ENCODE measurements around the gene SETD1A. TPM values are rescaled to one million over a fixed set of nuclear protein-coding genes. Genes with fewer than 3 reads are reported as not detected.

SETD1A gene
- total RNA-seq, 1 experiment from 2014 or later: 4.3 TPM

DNA sequence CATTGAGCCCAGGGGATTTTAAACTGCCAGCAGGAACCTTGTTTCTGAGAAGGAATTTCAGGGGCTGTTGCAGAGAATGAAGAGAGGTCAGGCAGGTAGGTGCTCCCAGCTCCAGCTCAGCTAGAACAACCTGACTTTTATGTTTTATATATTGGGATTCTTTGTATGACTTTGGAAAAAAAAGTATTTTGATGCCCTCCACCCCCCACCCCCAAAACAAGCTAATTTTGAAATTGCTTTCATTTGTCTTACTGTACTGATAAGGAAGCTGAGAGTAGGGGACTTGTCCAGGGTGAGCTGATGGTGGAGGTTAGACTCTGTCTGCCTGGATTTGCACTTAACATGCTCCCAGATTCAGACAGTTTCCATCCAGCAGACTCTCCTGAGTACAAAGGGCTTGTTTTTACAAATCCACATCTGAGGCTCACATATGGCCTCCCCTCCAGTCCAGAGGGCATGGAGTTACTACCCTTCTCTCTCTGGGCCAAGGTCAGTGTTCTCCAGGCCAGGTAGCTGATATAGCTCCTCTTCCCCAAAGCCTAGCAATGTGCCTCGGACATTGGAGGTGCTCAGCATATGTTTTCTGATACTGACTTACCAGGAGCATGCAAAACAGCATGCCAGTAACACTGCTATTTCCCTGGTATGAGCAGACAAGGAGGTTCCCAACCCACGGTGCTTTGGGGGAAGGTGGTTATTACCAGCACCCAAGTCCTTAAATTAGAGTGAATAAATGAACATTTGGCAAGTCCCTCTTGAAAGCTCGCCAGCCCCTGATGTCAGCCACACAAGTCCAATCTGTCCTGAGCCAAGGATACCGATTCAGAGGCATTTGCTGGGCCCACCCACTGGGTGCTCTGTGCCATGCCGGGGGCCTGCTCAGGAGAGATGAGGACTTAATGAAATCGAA is 41.6 kb downstream of the SETD1A start:
- Histone ChIP-seq H3K27me3 (ENCODE audit: low read length) (no peaks in the 10 kb centered on the region), H3K36me3 (ENCODE audit: insufficient read depth, low read length) (no peaks in the 10 kb centered on the region), H3K9me3 (ENCODE audit: low read length) (no peaks in the 10 kb centered on the region), H3K4me1 (ENCODE audit: low read length) (peaks cover 16% of the 10 kb centered on the region), H3K27ac (ENCODE audit: low read length) (no peak overlapping the region), H4K20me1 (ENCODE audit: insufficient read depth, low read depth, low read length) (no peaks in the 10 kb centered on the region), H2AFZ (ENCODE audit: low read length) (no peak overlapping the region), H3K4me2 (ENCODE audit: low read depth, low read length, poor library complexity, severe bottlenecking) (no peak overlapping the region), H3K9me2 (replicated peaks; ENCODE audit: insufficient read depth, low read length) (no peaks in the 10 kb centered on the region), H3K4me3 (ENCODE audit: low read length) (no peak overlapping the region), H3K79me2 (ENCODE audit: low read length) (no peaks in the 10 kb centered on the region), H3K9ac (ENCODE audit: low read length) (no peak overlapping the region)
- DNase-seq: no peak

DNA sequence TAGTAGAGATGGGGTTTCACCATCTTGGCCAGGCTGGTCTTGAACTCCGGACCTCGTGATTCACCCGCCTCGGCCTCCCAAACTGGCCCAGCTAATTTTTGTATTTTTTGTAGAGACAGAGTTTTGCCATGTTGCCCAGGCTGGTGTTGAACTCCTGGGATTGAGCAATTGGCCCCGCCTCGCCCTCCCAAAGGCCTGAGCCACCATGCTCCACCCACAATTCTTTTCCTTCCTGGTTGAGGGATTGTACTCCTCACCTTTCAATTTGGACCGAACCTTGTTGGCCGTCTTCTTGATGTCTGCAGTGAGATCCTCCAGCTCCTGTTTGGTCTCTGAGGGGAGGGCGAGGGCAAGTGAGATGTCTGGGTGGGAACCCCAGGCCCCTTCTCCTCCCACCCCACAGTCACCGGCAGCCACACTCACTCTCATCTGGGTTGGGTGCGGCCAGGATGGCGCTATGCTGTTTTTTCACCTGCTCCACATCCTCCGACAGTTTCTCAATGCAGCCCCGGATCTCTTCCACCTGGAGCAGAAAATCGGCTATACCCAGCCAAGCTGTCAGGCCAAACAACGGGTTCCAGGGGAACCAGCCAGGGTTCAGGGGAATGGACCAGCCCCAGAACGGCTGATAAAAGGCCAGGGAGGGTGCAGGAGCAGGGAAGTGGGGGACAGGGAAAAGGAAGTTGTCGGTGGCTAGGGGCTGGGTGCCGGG is 43.3 kb downstream of the SETD1A start:
- no peaks in the 10 kb centered on the region for H3K27me3 ChIP-seq (ENCODE audit: low read length)
- H3K4me3 ChIP-seq (ENCODE audit: low read length): no peak overlapping the region
- no peaks in the 10 kb centered on the region for H3K36me3 ChIP-seq (ENCODE audit: insufficient read depth, low read length)
- H3K4me1 ChIP-seq (ENCODE audit: low read length): peaks cover 16% of the 10 kb centered on the region
- no peak overlapping the region for H3K4me2 ChIP-seq (ENCODE audit: low read depth, low read length, poor library complexity, severe bottlenecking)
- no peak overlapping the region for H3K27ac ChIP-seq (ENCODE audit: low read length)
- H3K9me3 ChIP-seq (ENCODE audit: low read length): no peaks in the 10 kb centered on the region
- H4K20me1 ChIP-seq (ENCODE audit: insufficient read depth, low read depth, low read length): no peaks in the 10 kb centered on the region
- no peak for DNase-seq
- H2AFZ ChIP-seq (ENCODE audit: low read length): no peak overlapping the region
- H3K9ac ChIP-seq (ENCODE audit: low read length): no peak overlapping the region
- no peaks in the 10 kb centered on the region for H3K79me2 ChIP-seq (ENCODE audit: low read length)
- H3K9me2 ChIP-seq (replicated peaks; ENCODE audit: insufficient read depth, low read length): no peaks in the 10 kb centered on the region

DNA sequence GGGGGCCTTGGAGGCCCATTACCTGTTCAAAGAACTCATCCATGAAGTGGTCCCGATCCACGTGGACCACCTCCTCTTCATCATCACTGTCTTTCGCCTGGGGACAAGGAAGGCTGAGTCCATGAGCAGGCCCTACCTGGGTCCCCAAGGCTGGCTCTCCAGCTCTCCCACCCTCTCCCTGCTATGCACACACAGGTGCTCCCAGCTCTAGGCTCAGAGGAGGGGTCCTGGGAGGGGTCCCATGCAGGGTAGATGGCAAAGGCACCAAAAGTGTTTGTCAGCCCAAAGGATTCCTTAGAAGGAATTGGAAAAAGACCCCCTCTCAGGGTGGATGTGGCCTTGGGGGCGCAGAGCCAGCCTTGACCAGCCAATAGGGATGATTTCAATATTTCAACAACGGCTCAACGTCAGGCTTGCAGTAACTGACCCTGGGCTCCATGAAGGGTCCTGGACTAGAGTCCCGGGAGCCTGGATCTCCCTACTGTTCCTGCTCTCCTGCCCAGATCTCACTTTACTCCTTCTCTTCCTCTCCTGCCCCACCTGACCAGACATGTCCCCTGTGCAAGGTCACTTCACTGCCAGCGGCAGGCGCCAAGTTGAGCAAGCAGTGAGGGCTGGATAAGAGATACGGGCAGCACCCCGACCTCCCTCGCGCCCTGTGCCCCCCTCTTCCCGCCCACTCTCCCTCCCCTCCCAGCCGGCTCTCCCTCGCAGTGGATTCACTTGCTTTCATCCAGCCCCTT is 44.1 kb downstream of the SETD1A start:
- no peak overlapping the region for H3K9ac ChIP-seq (ENCODE audit: low read length)
- H3K79me2 ChIP-seq (ENCODE audit: low read length): no peaks in the 10 kb centered on the region
- no peaks in the 10 kb centered on the region for H3K9me3 ChIP-seq (ENCODE audit: low read length)
- H2AFZ ChIP-seq (ENCODE audit: low read length): no peak overlapping the region
- peaks cover 7% of the 10 kb centered on the region for H3K4me1 ChIP-seq (ENCODE audit: low read length)
- H3K27me3 ChIP-seq (ENCODE audit: low read length): no peaks in the 10 kb centered on the region
- no peaks in the 10 kb centered on the region for H3K36me3 ChIP-seq (ENCODE audit: insufficient read depth, low read length)
- no peaks in the 10 kb centered on the region for H4K20me1 ChIP-seq (ENCODE audit: insufficient read depth, low read depth, low read length)
- H3K27ac ChIP-seq (ENCODE audit: low read length): no peak overlapping the region
- no peak overlapping the region for H3K4me2 ChIP-seq (ENCODE audit: low read depth, low read length, poor library complexity, severe bottlenecking)
- H3K4me3 ChIP-seq (ENCODE audit: low read length): no peak overlapping the region
- DNase-seq: no peak
- H3K9me2 ChIP-seq (replicated peaks; ENCODE audit: insufficient read depth, low read length): no peaks in the 10 kb centered on the region

DNA sequence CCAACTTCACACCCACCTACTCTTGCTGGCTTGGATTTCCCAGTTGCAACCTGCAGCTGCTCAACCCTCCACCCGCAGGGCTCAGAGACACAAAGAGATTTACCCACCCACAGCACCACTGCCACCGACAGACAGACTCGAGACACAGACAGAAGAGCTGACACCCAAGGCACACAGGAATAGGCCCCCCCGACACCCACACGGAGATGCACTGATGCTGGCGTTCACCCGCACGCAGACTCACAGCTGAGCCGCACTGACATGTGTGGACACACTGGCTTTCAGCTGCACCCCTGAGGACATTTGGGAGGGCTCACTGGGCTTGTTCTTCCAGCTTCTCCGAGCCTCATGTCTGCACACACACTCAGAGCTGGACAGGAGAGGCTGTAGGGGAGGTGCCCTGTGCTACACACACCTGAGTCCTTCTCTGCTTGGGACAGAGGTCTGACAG is 44.7 kb downstream of the SETD1A start:
- Histone ChIP-seq H3K4me2 (ENCODE audit: low read depth, low read length, poor library complexity, severe bottlenecking) (no peak overlapping the region), H3K9ac (ENCODE audit: low read length) (no peak overlapping the region), H2AFZ (ENCODE audit: low read length) (no peak overlapping the region)

DNA sequence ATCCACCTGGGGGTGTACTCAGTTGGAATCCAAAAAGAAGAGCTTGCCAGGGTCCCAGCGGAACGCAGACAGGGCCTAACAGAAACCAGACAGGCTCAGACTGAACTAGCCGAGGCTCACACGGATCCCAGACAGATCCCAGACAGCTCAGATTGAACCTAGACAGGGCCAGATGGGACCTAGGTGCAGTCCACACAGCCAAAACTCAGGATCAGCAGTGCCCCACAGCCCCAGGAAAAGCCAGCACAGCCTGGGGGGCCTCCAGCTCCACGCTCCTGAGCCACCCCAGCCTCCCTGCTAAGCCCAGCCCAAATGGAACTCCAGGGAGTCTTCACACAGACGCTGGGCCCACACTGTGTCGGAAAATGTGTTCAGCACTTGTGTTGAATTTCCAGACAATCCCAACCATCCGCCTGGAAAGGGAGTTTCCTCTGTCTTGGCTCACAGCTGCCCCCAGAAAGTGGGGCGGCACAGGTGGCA is 45.3 kb downstream of the SETD1A start:
- H2AFZ ChIP-seq (ENCODE audit: low read length): no peak overlapping the region
- no peaks in the 10 kb centered on the region for H4K20me1 ChIP-seq (ENCODE audit: insufficient read depth, low read depth, low read length)
- H3K4me1 ChIP-seq (ENCODE audit: low read length): peaks cover 4% of the 10 kb centered on the region
- H3K9me2 ChIP-seq (replicated peaks; ENCODE audit: insufficient read depth, low read length): no peaks in the 10 kb centered on the region
- no peak overlapping the region for H3K4me2 ChIP-seq (ENCODE audit: low read depth, low read length, poor library complexity, severe bottlenecking)
- H3K27ac ChIP-seq (ENCODE audit: low read length): no peak overlapping the region
- H3K36me3 ChIP-seq (ENCODE audit: insufficient read depth, low read length): no peaks in the 10 kb centered on the region
- H3K4me3 ChIP-seq (ENCODE audit: low read length): no peak overlapping the region
- no peak overlapping the region for H3K9ac ChIP-seq (ENCODE audit: low read length)
- no peaks in the 10 kb centered on the region for H3K9me3 ChIP-seq (ENCODE audit: low read length)
- no peaks in the 10 kb centered on the region for H3K79me2 ChIP-seq (ENCODE audit: low read length)
- DNase-seq: no peak
- no peaks in the 10 kb centered on the region for H3K27me3 ChIP-seq (ENCODE audit: low read length)

More for the DNA sequence above, 44.7 kb downstream of the SETD1A start:
- Histone ChIP-seq H3K36me3 (ENCODE audit: insufficient read depth, low read length) (no peaks in the 10 kb centered on the region), H3K79me2 (ENCODE audit: low read length) (no peaks in the 10 kb centered on the region), H3K27me3 (ENCODE audit: low read length) (no peaks in the 10 kb centered on the region), H3K4me3 (ENCODE audit: low read length) (no peak overlapping the region), H4K20me1 (ENCODE audit: insufficient read depth, low read depth, low read length) (no peaks in the 10 kb centered on the region), H3K9me2 (replicated peaks; ENCODE audit: insufficient read depth, low read length) (no peaks in the 10 kb centered on the region), H3K9me3 (ENCODE audit: low read length) (no peaks in the 10 kb centered on the region), H3K27ac (ENCODE audit: low read length) (no peak overlapping the region), H3K4me1 (ENCODE audit: low read length) (peaks cover 4% of the 10 kb centered on the region)
- no peak for DNase-seq

DNA sequence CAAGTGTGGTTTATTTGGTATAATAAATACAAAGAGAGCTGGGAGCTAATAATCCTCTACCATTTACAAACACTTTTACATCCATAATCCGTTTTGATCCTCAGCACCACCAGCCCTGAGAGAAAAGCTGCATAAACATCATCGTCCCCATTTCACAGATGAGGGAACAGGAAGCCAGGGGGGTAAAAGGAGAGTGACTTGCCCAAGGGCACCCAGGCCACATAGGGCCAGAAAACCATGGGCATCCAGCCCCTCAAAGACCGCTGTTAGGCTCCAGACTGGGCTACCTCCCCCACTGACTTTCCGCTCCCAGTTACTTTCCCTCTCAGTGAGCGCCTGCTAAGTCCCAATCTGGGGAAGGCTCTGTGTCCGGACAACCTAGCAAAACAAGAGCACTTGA is 46.2 kb downstream of the SETD1A start:
- Histone ChIP-seq H3K79me2 (ENCODE audit: low read length) (no peaks in the 10 kb centered on the region), H3K27ac (ENCODE audit: low read length) (no peak overlapping the region), H4K20me1 (ENCODE audit: insufficient read depth, low read depth, low read length) (no peaks in the 10 kb centered on the region), H3K4me3 (ENCODE audit: low read length) (no peak overlapping the region), H3K4me1 (ENCODE audit: low read length) (peaks cover 4% of the 10 kb centered on the region), H3K9me3 (ENCODE audit: low read length) (no peaks in the 10 kb centered on the region), H2AFZ (ENCODE audit: low read length) (no peak overlapping the region), H3K9ac (ENCODE audit: low read length) (no peak overlapping the region), H3K9me2 (replicated peaks; ENCODE audit: insufficient read depth, low read length) (no peaks in the 10 kb centered on the region), H3K36me3 (ENCODE audit: insufficient read depth, low read length) (no peaks in the 10 kb centered on the region), H3K4me2 (ENCODE audit: low read depth, low read length, poor library complexity, severe bottlenecking) (no peak overlapping the region), H3K27me3 (ENCODE audit: low read length) (no peaks in the 10 kb centered on the region)
- DNase-seq: no peak

DNA sequence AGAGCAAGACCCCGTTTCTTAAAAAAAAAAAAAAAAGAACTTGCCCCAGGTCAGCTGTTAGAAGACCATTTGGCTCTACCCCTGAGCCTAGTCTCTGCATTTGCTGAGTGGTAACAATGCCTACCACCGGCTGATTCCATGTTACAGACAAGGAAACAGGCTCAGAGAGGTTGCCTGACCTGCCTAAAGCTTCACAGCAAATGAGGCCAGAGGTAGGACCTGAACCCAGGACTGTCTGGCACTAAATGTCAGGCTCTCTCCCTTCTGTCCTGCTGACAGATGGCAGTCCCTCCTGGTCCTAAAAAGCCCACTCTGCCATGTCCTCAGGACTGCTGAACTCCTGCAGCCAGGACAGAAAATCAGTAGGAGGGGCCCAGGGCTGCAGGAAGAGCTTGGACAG is 47.1 kb downstream of the SETD1A start:
- Histone ChIP-seq H3K4me1 (ENCODE audit: low read length) (peaks cover 4% of the 10 kb centered on the region), H3K4me2 (ENCODE audit: low read depth, low read length, poor library complexity, severe bottlenecking) (no peak overlapping the region), H3K36me3 (ENCODE audit: insufficient read depth, low read length) (no peaks in the 10 kb centered on the region), H3K27ac (ENCODE audit: low read length) (no peak overlapping the region), H3K27me3 (ENCODE audit: low read length) (no peaks in the 10 kb centered on the region), H3K9ac (ENCODE audit: low read length) (no peak overlapping the region), H3K79me2 (ENCODE audit: low read length) (no peaks in the 10 kb centered on the region), H3K9me2 (replicated peaks; ENCODE audit: insufficient read depth, low read length) (no peaks in the 10 kb centered on the region), H2AFZ (ENCODE audit: low read length) (no peak overlapping the region), H3K9me3 (ENCODE audit: low read length) (no peaks in the 10 kb centered on the region), H4K20me1 (ENCODE audit: insufficient read depth, low read depth, low read length) (no peaks in the 10 kb centered on the region), H3K4me3 (ENCODE audit: low read length) (no peak overlapping the region)
- DNase-seq: no peak
